PC-9 (cell line): ENCODE results near the gene CPEB1.
"Not testable (repeated sequence)": the region's sequence is repeated elsewhere in the genome, so short reads cannot be mapped to it uniquely, and the experiment has no call there.

Experiments
- CTCF ChIP-seq: fragments of 200-600 bp; sonication (generic); conservative IDR thresholded peaks from 2 replicates; pipeline ENCODE4 v1.6.1; 2017; ENCODE audit warnings: mixed run types, antibody characterized with exemption, mild to moderate bottlenecking, moderate library complexity
- EZH2 ChIP-seq: fragments of 200-600 bp; sonication (generic); IDR thresholded peaks from 2 replicates; pipeline ENCODE4 v1.8.0; 2017; ENCODE audit warnings: antibody characterized with exemption, low read depth

GRCh38 chr15:82504074-82504473, 143.1 kb downstream of the CPEB1 start:
- TF ChIP-seq CTCF, EZH2: not testable (repeated sequence)
